GM12878 (cell line): Measurements from ENCODE around the gene RASA4B. TPM values are rescaled to one million over a fixed set of nuclear protein-coding genes. Genes with fewer than 3 reads are reported as not detected.
A peak's percentile ranks its signal among the peaks of the same experiment; 100 is the strongest.
"Not testable (repeated sequence)": the region's sequence is repeated elsewhere in the genome, so short reads cannot be mapped to it uniquely, and the experiment has no call there.

Experiments used
- ATAC-seq: fragments of 200-7000 bp; cut with Tn5 transposase; 3 replicates; pipeline ENCODE4 v1.9.1; 2020; ENCODE audit warnings: mild to moderate bottlenecking, moderate library complexity
- Bru-seq: library from RNA; stranded (reverse); fragments of 400-500 nt; gene quantifications from one replicate; lab custom pipeline; 2021; lab: Mats Ljungman, UMichigan
- BruChase-seq, 2 experiments: library from RNA; stranded (reverse); fragments of 400-500 nt; gene quantifications; one replicate each; lab custom pipeline; 2021; lab: Mats Ljungman, UMichigan
- BruUV-seq: library from RNA; stranded (reverse); fragments of 400-500 nt; replicated peaks from 2 replicates; lab custom pipeline; 2021; lab: Mats Ljungman, UMichigan
- CTCF ChIA-PET: fragments of 300-600 bp; sonication (Branson Sonifier 250); formaldehyde crosslinking; extraction: SDS; loops from one replicate; lab custom pipeline; 2021; ENCODE audit warnings: inconsistent platforms; lab: Yijun Ruan, JAX
- POLR2A ChIA-PET: fragments of 350-600 bp; formaldehyde crosslinking; extraction: SDS; loops from one replicate; lab custom pipeline; 2021; ENCODE audit warnings: inconsistent platforms; lab: Charles Lee
- RAD21 ChIA-PET: fragments of 300-600 bp; sonication (Branson Sonifier 250); formaldehyde crosslinking; loops from one replicate; lab custom pipeline; 2023; ENCODE audit warnings: antibody characterized with exemption; ENCODE audit not compliant: unreplicated experiment; lab: Charles Lee
- SMC1A ChIA-PET: fragments of 300-600 bp; sonication (Branson Sonifier 250); formaldehyde crosslinking; loops from one replicate; lab custom pipeline; 2023; ENCODE audit not compliant: unreplicated experiment, uncharacterized antibody; lab: Charles Lee
- DNase-seq: peaks from one replicate; pipeline ENCODE4 v3.0.0-alpha.2; 2011; ENCODE audit warnings: low read depth, low spot score
- FAIRE-seq: peaks from 3 replicates; lab custom pipeline; 2011; peaks lifted over from hg19 to GRCh38; lab: Jason Lieb, UNC
- H2AFZ ChIP-seq: 2 replicates; pipeline ENCODE4 v1.6.0; 2011; ENCODE audit warnings: low read depth, low read length, control low read depth; ENCODE audit not compliant: control insufficient read depth
- H3K27ac ChIP-seq: 2 replicates; pipeline ENCODE4 v1.5.1; 2011; ENCODE audit warnings: control low read depth; ENCODE audit not compliant: control insufficient read depth, insufficient read depth
- H3K27me3 ChIP-seq, 2 experiments: replicated peaks in 1 of 2; 2 replicates each; pipeline versions ENCODE4 v1.6.0 to v1.6.1; 2011; ENCODE audit warnings: low read length in 1 of 2; ENCODE audit not compliant: control insufficient read depth in 2 of 2, insufficient read depth in 2 of 2
- H3K36me3 ChIP-seq, 2 experiments: 2 replicates each; pipeline ENCODE4 v1.5.1; 2011; ENCODE audit warnings: low read length in 1 of 2; ENCODE audit not compliant: control insufficient read depth in 2 of 2, insufficient read depth in 2 of 2
- H3K4me1 ChIP-seq: 2 replicates; pipeline ENCODE4 v1.6.1; 2011; ENCODE audit warnings: mild to moderate bottlenecking, low read length, moderate library complexity, mixed read lengths; ENCODE audit not compliant: control insufficient read depth, insufficient read depth
- H3K4me2 ChIP-seq: 2 replicates; pipeline ENCODE4 v1.6.0; 2011; ENCODE audit warnings: control low read depth; ENCODE audit not compliant: control insufficient read depth, insufficient read depth
- H3K4me3 ChIP-seq: fragments of 200-600 bp; sonication (generic); 2 replicates; pipeline ENCODE4 v1.5.1; 2016
- H3K79me2 ChIP-seq: 2 replicates; pipeline ENCODE4 v1.6.0; 2011; ENCODE audit warnings: low read length; ENCODE audit not compliant: control insufficient read depth, insufficient read depth
- H3K9ac ChIP-seq: 2 replicates; pipeline ENCODE4 v1.8.0; 2011; ENCODE audit warnings: low read length, control low read depth, mixed read lengths; ENCODE audit not compliant: control insufficient read depth, insufficient read depth
- H3K9me3 ChIP-seq: replicated peaks from 3 replicates; pipeline ENCODE4 v1.5.1; 2011; ENCODE audit warnings: mild to moderate bottlenecking, low read length; ENCODE audit not compliant: control insufficient read depth, insufficient read depth
- H4K20me1 ChIP-seq: 2 replicates; pipeline ENCODE4 v1.6.0; 2011; ENCODE audit not compliant: control insufficient read depth, insufficient read depth
- WGBS: methylation state at CpG from one replicate; pipeline ENCODE4 v1.1.6; 2016; ENCODE audit warnings: low lambda C conversion rate; ENCODE audit not compliant: insufficient replicate concordance, insufficient coverage; ENCODE audit errors: missing lambda C conversion rate; 5-methylcytosine and 5-hydroxymethylcytosine counted together
- in situ Hi-C: fragments of 300-500 bp; cut with MboI; formaldehyde crosslinking; loops from 9 replicates; pipeline ENCODE4 v1.14.3; 2018; ENCODE audit warnings: mixed read lengths
- intact Hi-C: fragments of 100-400 bp; cut with micrococcal nuclease; formaldehyde crosslinking; loops from one replicate; pipeline ENCODE4 v1.14.2; 2022; ENCODE audit not compliant: unreplicated experiment
- long read RNA-seq, 2 experiments: library from polyadenylated mRNA; unstranded; transcript quantifications; one replicate each; pipeline ENCODE4 v2.0.0, GENCODE V29; 2019 to 2020
- polyA minus RNA-seq, 3 experiments: library from RNA; depleted of rRNA, polyadenylated mRNA; stranded (reverse); fragments of >200 nt; gene quantifications; 2 replicates each; pipeline ENCODE4 v1.2.3, GENCODE V29; 2011
- polyA plus RNA-seq, 11 experiments: library from polyadenylated mRNA; depleted of rRNA in 4 of 11; unstranded in 6 of 11; stranded (reverse) in 5 of 11; fragments of >200 nt; fragmentation: Nextera tagmentation in 4 of 11; fragmentation: Illumina TruSeq in 1 of 11; extraction: Ambion mirVana in 4 of 11; extraction: Trizol in 1 of 11; gene quantifications; 1 replicate in 1 of 11; 2 replicates in 10 of 11; pipeline versions ENCODE4 v1.2.1 to v1.2.3, GENCODE V29; 2011 to 2016; ENCODE audit warnings: inconsistent platforms in 2 of 11, missing spikeins in 2 of 11, low read depth in 1 of 11
- total RNA-seq, 4 experiments: library from RNA; depleted of rRNA in 3 of 4; stranded (reverse); fragments of >200 nt in 3 of 4; fragmentation: Illumina TruSeq in 1 of 4; extraction: Trizol in 1 of 4; gene quantifications; 2 replicates each; pipeline versions ENCODE4 v1.2.1 to v1.2.3, GENCODE V29; 2013 to 2021

RASA4B gene
- total RNA-seq (2013; cell fraction: nucleolus; rRNA removed): 39.4 and 41.8 TPM in 2 replicates
- 8.1 and 12.1 TPM in 2 replicates for total RNA-seq (2014; rRNA removed)
- total RNA-seq (2014; rRNA removed; fragmentation: Illumina TruSeq; extraction: Trizol): 5.4 and 5.8 TPM in 2 replicates
- total RNA-seq (2021): 12.7 and 14.8 TPM in 2 replicates
- 2.2 TPM for polyA plus RNA-seq (2011; ENCODE audit: low read depth)
- polyA plus RNA-seq (2011; rRNA removed): 2.7 and 5.2 TPM in 2 replicates
- 7.3 and 9.4 TPM in 2 replicates for polyA plus RNA-seq (2011; cell fraction: cytosol; rRNA removed)
- polyA plus RNA-seq (2011; cell fraction: nucleus; rRNA removed): 33.0 and 37.5 TPM in 2 replicates
- polyA plus RNA-seq (2012): 12.7 and 17.1 TPM in 2 replicates
- polyA plus RNA-seq (2014; fragmentation: Illumina TruSeq; extraction: Trizol): 0.73 and 6.2 TPM in 2 replicates
- polyA plus RNA-seq (2014; fragmentation: Nextera tagmentation; extraction: Ambion mirVana): under 1 TPM; 0.10 to 0.31 TPM
- polyA plus RNA-seq (2014; rRNA removed): 16.4 and 18.8 TPM in 2 replicates
- 1 to 10 TPM; 6.5 TPM for polyA plus RNA-seq (2016; fragmentation: Nextera tagmentation; extraction: Ambion mirVana)
- 7.0 and 7.8 TPM in 2 replicates for polyA minus RNA-seq (2011; rRNA and poly(A)+ RNA removed)
- 2.7 and 3.3 TPM in 2 replicates for polyA minus RNA-seq (2011; cell fraction: cytosol; rRNA and poly(A)+ RNA removed)
- 7.0 and 10.6 TPM in 2 replicates for polyA minus RNA-seq (2011; cell fraction: nucleus; rRNA and poly(A)+ RNA removed)
- not detected for Bru-seq, nascent RNA
- percentile 1 among the genes with signal in this experiment for BruChase-seq, experiment 1, labeled RNA remaining after a 6-hour chase
- not detected for BruChase-seq, experiment 2, labeled RNA remaining after a 2-hour chase
- long read RNA-seq, experiment 1, partial matches to known transcripts: 0 of 1 reads
- long read RNA-seq, experiment 1, other reads (novel, unspliced or antisense): 1 of 1 reads
- long read RNA-seq, experiment 2, partial matches to known transcripts: 1 of 1 reads
- long read RNA-seq, experiment 2, other reads (novel, unspliced or antisense): 0 of 1 reads

DNA sequence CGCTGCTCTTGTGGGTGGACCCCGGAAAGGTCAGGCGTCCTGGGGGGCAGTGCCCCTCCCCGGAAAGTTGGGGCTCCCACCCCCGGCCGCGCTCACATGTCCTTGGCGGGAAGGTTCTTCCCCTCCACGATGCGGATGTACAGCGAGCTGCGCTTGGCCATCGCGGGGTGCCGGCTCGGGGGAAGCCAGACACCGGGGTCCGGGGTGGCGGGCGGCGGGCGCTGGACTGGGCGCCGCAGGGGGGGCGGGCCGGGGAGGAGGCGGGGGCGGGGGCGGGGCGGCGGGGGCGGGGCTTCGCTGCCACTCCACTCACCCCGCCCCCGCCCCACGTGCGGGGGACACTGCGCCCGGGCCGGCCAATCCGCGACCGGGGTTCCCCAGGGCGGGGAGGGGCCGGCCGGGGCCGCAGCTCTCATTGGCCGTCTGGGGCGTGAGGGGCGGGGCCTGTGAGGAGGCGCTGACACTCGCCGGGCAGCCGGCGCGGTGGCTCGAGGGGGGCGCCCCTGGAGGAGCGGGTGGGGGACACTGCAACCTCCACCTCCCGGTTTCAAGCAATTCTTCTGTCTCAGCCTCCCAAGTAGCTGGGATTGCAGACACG, at the start of gene RASA4B:
Gene RASA4B (minus strand): TSS at position 228 of the 598 bp plus-strand sequence. CDS start 67 bp downstream, at position 161.
- H3K27ac ChIP-seq, RAD21 ChIA-PET, H3K9ac ChIP-seq, FAIRE-seq, H3K9me3 ChIP-seq, POLR2A ChIA-PET, H4K20me1 ChIP-seq, H3K79me2 ChIP-seq, H2AFZ ChIP-seq, CTCF ChIA-PET, H3K36me3 ChIP-seq, in situ Hi-C loops, SMC1A ChIA-PET, intact Hi-C loops, H3K4me3 ChIP-seq, BruUV-seq, H3K4me1 ChIP-seq, DNase-seq, H3K27me3 ChIP-seq: not testable (repeated sequence)
- no CpG with 5 or more reads among the region's 61 CpGs for WGBS
- H3K4me2 ChIP-seq: 0 out of 2 replicates have a peak within 1 kb of the TSS, but pooled peaks have one; percentile 38
- ATAC-seq: peak; percentile 84

DNA sequence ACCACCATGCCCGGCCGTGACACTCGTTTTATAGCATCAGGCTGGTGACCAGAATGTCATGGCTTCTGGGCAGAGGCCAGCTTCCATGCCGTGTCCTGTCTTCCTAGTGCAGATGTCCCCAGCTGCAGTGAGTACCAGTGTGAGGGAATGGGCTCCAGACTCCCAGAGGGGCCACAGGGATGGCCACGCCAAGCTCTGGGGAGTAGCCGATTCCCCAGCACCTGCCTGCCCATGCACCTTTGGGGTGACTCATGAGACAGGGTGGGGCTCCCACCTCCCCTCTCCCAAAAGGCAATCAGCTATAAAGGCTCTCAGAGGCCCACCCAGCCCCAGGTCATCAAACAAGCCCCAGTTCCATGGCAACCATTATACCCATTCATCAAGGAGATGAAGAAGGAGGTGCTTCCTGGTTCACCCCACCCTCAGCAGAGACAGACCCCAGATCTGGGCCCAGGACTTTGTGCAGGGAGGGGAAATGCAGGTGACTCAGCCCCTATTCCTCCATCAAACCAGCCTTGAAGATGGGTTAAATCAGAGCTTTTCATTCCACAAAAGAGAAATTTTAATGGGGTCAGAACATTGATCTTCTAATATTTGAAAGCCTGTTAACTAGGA, 33.3 kb upstream of the RASA4B start, which contains the start of gene SPDYE2:
Gene SPDYE2 (plus strand): TSS at position 419 of the 615 bp plus-strand sequence. CDS start 2,030 bp downstream, outside the sequence.
- H3K79me2 ChIP-seq, H3K9me3 ChIP-seq, in situ Hi-C loops, FAIRE-seq, H3K36me3 ChIP-seq, H3K4me2 ChIP-seq, BruUV-seq, POLR2A ChIA-PET, DNase-seq, H2AFZ ChIP-seq, H3K9ac ChIP-seq, H4K20me1 ChIP-seq, H3K27ac ChIP-seq, H3K4me3 ChIP-seq, ATAC-seq, intact Hi-C loops, SMC1A ChIA-PET, H3K4me1 ChIP-seq, CTCF ChIA-PET, RAD21 ChIA-PET, H3K27me3 ChIP-seq: not testable (repeated sequence)
- no CpG with 5 or more reads among the region's 6 CpGs for WGBS
